Measurements from ENCODE around the gene COG5.

COG5 gene

DNA sequence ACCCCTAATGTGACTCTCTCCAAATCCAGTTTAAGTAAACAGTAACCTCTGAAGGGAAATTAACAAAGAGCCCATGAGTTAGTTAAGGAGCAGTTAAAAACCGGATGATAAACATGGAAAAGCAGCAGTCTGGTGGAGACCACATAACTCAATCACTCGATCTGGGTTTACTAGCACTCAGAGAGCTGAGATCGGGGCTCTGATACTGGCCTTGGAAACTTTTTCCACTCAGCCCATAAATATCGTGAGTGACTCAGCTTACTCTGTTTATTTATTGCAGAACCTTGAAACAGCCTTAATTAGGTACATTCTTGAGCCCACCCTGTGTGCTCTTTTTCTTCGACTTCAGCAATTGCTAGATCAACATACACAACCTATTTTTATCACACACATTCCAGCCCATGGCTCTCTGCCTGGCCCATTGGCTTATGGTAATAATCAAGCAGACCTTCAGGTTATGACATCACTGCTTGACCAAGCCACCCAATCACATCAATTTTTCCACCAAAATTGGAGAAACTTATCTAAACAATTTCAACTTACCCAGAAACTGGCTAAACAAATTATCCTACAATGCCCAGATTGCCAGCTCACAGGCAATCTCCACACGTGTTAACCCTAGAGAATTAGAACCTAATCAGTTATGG, 176.0 kb downstream of the COG5 start:
- no peak for DNase-seq

DNA sequence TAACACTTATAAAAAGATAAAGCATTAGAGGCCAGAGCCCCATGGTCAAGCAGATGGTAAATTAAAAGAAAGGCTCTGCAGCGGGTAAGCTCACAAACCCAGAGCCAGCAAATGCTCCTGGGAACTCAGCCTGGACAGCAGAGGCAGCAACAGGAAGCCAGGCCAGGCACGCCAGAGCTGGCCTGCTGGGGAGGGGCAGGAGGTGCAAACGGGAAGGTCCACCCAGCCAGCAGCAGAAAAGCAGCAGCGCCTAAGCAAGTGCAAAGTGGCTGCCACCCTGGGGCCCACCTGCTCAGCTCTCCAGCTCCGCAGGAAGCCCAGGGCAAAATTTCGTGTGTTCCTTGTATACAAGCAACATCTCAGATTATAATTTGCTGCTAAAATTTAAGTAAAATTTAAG, 176.6 kb downstream of the COG5 start:
- DNase-seq: no peak

DNA sequence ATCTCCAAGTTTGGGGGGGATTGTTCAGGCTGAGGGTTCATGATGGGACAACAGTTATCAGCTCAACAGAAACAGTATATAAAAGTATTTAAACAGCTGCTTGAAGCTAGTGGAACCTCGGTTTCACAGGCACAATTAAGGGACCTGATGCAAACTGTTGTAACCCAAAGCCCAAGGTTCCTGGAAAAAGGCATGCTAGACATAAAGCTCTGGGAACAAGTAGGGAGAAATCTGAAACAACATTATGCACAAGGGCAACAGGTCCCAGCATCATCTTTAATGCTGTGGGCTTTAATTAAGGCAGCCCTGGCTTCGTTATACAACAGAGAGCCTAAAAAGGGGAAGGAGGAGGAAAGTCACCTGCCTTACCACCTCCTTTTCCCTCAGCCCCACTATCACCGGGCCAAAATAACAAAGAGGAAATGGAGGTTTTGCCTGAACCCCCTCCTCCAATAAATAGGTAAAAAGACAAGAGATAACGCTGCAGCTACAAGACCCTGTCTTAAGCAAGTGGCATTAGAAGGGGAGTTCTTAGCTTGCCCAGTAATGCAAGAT, 177.1 kb downstream of the COG5 start:
- DNase-seq: no peak

DNA sequence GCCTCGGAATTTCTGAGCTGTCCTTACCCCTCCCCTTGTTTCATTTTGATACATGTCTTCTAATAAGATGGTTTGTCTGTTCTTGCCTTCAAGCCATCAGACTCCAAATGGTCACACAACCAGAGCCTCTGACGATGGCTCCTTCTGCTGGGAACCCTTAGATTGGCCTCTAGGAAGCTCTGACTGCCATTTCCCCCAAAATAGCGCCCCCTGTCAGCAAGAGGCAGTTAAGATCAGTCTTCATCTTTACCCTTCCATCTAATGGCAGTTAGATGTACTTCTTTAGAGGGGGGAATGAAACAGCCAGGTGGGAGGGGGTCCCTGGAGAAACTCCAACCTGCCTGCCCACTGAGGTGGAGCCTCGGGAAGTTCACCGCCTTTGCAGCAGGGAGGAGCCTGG, 179.7 kb downstream of the COG5 start:
- DNase-seq: no peak

DNA sequence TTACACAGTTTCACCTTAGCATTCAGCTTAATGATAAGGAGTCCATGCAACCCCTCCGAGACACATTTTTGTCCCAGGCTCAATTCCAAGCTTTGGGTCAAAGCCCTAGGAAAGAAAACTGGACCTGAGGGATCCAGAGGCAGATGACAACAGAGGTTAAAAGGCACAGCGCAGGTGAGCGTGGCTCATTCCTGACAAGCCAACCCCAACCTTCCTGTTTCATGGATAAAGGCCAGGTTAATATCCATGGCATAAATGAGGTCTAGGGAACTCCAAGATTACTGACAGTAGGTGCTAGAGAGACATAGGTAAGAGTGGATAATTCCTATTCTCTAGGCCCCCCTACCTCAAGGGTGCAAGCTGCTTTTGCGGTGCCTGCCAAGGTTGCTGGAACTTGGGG, 180.5 kb downstream of the COG5 start:
- DNase-seq: no peak

DNA sequence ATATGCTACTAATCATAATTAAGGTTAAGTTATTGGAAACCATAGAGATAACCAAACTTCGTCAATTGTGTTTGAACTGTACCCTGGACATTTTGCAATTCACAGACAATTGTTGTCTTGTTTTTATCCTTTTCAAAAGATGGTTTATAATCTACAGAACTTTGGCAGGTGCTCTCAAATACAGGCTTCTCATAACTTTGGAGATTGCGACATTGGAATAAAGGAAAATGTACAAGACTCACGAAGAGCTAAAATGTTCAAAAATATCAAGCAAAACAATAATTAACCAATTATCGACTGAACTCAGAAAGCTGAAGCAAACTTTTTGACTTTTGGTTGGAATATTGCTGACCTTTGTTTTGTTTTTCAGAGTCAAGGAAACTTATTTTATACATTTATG, 182.3 kb downstream of the COG5 start:
- DNase-seq: no peak

DNA sequence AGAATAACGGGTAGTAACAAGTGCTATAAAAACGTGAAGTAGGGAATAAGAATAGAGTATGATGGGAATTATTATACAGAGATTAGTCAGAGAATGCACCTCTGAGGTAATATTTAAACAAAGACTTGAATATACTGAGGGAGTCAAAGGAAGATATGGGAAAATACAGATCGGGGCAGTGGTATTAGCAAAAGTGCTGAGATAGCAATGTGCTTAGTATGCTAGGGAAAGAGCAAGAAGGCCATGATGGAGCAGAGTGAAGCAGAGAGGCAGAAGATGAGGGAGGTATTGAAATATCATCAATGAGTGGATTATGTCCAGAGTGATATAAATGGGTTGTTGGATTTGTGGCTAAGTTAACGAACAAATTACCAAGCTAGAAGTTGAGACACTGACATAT, 190.4 kb downstream of the COG5 start:
- DNase-seq: no peak

DNA sequence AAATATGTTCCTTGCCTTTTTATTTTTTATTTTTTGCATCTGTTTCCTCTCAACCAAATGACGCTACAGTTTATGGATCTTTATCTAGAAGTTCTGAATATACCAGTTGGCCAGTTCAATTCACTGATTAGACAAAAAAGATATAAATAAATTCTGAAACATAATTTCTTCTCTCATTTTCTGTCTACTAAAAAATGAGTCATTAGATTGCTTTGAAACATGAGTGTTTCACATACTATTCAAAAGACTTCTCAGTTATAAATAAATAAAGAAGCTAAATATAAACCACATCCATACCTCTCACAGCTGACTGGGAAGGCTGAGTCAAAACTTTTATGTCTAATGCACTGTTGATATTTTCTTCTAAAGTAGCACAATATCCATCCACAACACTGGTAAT, 191.4 kb downstream of the COG5 start:
- DNase-seq: no peak

DNA sequence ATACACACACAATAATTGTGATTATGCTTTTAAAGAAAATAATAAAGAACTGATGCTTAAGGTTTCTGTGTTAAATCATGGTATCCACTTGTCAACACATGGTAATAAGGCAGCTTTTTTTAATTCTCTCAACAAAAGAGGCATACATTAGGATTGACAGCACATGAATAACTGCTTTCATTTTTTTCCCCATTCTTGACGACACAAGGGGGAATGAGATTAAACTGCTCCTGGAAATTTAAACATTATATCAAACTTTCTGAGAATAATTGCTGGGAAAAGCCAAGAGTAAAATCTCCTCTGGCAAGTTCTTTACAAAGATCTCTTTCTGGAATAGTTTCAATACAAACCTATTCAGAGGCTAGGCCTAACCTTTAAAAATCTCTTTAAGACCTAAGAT, 192.9 kb downstream of the COG5 start:
- no peak for DNase-seq

DNA sequence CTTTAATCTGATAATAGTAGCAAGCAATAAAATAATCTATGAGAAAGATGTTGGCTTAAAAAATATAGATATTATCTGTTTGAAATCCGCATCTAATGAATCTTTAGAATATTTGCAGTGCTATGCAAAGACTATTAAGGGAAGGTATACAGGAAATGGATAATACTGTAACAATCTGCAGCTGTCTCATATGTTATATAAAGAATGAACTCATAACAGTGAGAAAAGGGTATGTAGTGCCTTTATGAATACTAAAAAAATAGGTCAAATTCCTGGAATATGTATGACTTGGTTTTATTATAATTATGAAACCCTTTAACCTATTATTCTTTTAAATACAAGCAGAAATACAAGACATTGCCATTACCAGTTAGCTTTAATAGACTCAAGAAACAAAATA, 198.9 kb downstream of the COG5 start:
- DNase-seq: no peak

DNA sequence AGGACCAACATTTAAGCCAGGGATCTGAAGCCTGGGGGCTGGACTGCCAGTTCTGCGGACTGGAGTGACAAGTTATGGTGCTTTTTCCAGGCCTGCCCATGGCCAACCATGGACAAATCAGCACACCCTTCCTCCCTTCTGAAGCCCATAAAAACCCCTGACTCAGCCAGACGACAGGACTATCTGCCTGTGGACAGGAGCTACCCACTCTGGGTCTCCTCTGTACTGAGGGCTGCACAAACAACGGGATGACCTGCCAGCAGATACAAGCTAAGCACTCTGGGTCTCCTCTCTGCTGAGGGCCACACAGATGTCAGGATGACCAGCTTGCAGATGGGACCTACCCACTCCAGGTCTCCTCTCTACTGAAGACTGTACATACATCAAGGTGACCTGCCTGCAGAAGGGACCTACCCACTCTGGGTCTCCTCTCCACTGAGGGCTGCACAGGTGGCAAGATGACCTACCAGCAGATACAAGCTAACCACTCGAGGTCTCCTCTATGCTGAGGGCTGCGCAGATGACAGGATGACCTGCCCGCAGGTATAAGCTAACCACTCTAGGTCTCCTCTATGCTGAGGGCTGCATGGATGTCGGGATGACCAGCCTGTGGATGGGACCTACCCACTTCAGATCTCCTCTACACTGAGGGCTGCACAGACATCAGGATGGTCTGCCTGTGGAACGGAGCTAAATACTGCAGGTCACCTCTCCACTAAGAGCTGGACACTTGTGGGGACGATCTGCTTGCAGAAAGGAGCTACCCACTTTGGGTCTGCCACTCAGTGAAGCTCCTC, 204.0 kb downstream of the COG5 start:
- DNase-seq: no peak

DNA sequence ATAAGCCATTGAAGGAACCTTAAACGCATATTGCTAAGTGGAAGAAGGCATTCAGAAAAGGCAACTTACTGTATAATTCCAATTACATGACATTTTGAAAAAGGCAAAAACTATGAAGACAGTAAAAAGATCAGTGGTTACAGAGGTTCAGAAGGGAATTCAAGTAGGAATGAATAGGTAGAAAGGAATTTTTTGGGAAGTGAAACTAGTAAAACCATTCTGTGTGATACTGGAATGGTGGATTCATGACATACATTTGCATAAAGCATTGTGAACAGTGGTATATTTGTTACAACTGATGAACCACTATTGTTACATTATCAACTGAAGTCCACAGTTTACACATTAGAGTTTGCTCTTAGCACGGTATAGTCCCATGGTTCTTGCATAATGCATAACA, 208.1 kb downstream of the COG5 start:
- DNase-seq: no peak

DNA sequence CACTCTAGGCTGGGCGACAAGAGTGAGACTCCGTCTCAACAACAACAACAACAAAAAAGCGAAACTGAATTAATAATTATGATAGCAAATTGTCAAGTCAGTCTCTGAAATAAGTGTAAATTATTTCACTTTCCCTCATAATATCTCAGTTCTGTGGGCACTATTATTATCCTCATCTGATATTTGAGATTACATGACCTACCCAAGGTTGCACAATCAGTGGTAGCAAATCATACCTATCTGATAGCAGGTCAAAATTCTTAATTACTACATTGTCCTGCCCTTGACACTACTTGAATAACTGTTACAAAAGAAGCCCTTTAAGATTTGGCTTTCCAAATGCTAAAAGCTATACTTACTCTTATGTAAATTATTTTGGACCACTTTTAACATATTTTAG, 209.1 kb downstream of the COG5 start:
- DNase-seq: no peak

DNA sequence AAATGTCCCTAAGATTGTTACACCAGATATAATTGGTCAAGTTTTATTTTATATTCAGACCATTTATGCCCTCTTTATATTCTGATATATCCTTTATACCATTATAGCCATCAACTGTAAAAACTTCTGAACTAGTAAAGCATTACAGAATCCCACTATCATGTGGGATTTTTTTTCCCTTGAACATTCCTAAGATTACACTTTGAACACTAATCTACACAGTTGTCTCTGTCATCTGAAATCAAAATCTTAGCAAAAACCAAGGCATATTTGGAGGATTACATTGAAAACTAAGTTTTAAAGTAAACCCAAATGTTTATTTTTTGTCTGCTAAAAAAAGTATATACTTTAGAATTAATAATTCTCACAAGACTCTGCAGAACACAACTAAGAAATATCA, 210.0 kb downstream of the COG5 start:
- DNase-seq: no peak

DNA sequence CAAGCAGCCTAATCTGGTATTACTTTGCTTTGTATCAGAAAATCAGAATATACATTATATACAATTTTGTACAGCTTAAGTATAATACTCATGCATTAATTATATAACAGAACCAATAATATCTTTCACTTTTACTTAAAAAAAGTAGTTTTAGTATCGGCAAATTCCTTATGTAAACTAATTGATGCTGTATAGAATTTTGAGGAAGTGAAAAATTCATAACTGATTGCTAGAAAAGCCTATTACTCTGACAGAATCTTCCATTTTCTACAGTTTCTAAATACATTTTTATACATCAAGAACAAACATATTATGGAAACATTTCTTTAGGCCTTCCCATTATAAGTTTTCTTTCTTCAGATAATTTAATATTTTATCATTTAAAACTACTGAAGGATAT, 217.8 kb downstream of the COG5 start:
- DNase-seq: no peak

DNA sequence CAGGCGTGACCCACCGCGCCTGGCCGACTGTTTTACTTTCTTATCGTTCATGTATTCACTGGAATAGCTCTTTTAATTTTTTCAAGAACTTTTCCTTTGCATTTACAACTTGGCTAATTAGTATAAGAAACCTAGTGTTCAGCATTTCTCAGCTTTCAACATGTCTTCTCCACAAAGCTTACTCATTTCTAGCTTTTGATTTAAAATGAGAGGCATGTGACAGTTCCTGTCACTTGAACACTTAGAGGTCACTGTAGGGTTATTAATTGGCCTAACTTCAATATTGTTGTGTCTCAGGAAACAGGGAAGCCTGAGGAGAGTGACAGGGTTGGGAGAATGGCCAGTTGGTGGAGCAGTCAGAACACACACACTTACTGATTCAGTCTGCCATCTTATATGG, 218.9 kb downstream of the COG5 start:
- no peak for DNase-seq

DNA sequence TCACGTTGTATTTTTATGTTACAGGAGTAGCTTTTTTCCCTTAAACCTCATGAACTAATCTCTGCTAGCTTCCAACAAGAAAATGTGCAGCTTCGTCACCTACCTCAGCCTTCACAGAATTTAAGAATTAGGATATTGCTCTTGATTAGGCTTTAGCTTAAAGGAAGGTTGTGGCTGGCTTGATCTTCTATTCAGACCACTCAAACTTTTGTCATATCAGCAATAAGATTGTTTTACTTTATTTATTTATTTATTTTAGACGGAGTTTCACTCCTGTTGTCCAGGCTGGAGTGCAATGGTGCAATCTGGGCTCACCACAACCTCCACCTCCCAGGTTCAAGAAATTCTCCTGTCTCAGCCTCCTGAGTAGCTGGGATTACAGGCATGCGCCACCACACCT, 219.4 kb downstream of the COG5 start:
- no peak for DNase-seq

DNA sequence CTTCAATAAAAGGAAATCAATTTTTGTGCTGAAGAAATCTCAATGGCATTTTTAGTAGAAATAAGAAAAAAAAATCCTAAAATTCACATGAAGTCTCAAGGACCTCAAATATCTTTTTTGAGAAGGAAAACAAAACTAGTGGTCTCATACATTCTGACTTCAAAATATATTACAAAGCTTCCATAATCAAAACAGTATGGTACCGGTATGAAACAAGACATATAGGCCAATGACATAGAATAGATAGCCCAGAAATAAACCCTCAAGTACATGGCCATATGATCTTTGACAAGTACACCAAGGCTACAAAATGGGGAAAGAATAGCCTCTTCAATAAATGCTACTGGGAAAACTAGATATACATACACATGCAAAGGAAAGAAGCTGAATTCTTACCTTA, 225.6 kb downstream of the COG5 start:
- no peak for DNase-seq

DNA sequence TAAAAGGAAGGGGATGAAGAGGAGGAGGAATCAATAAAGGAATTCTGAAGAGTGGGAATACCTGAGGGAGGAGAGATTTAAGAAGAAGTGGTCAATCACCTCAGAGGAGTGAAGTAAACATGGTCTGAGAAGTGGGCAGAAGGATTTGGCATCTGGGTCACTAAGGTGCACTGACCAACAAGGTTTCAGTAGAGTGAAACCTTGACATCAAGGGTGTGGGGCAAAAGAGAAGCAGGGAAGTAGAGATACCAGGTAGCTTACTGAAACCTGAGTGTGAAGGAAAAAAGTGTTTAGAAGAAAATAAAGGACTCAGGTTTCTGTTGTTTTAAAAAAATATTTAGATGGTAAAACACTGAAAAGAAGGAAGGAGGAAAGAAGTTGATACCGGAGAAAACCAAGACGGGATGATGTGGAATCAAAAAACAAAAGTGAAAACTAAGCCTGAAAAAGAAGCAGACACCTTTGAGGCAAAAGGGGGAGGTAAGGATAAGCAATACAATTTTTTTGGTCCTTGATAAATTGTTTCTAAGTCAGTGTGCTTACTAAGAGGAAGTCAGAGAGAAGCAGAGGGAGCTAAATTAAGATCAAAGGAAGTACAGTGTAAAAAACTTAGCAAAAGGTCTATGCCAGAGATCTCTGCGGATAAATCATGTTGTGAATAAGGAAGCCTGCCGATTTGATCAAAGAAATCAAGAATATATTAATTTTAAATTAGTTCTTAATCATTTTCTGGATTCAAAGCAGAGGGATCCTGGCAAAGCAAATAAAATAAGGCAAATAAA, 231.0 kb downstream of the COG5 start:
- no peak for DNase-seq

DNA sequence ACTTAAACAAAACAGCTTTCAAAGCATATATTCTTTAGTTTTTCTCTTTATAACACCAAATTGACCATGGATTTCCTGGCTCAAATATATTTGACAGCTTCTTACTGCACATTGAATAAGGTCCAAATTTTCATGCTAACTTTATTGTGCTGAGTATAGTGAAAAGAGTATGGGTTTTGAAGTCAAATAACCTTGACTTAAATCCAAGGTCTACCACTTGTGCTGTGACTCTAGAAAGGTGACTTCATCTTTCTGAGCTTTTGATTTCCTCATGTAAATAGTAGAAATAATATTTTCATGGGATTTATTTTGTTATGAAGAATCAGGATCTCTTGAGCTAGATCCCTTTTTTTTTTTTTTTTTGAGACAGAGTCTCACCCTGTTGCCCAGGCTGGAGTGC, 233.2 kb downstream of the COG5 start:
- DNase-seq: no peak

DNA sequence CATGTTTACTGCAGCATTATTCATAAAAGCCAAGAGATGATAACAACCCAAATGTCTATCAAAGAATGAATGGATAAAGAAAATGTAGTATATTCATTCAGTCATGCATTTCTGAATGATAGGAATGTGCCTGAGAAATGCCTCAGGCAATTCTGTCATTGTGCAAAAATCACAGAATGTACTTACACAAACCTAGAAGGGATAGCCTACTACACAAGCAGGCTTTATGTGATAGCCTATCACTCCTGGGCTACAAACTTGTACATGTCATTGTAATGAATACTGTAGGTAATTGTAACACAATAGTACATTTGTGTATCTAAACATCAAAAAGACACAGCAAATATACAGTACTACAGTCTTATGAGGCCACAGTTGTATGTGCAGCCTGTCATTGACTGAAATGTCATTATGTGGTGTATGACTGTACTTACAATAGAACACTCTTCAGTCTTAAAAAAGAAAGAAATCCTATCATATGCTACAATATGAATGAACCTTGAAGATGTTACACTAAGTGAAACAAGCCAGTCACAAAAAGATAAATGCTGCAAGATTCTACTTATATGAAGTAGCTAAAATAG, 235.6 kb downstream of the COG5 start:
- no peak for DNase-seq

DNA sequence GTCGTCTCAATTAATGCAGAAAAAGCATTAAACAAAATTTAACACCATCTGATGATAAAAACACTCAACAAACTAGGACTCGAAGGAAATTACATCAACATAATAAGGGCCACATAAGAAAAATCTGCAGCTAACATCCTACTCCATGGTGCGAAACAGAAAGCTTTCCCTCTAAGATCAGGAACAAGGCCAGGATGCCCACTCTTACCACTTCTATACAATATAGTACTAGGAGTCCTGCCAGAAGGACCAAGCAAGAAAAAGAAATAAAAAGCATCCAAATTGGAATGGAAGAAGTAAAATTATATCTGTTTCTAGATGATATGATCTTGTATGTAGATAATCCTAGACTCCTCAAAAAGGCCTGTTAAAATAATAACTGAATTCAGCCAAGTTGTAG, 237.7 kb downstream of the COG5 start:
- no peak for DNase-seq

DNA sequence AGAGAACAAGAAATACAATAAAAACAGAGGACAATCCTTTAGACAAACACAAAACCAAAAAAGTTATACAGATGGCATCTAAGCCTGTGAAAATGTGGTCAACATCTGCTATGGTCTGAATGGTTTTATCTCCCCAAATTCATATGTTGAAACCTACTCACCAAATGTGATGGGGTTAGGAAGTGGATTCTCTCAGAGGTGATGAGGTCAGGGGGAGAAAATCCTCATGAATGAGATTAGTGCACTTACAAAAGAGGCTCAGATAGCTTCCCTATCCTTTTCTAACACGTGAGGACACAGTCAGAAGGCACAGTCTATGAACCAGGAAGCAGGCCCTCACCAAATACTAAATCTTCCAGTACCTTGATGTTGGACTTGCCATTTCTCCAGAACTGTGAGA, 241.7 kb downstream of the COG5 start:
- no peak for DNase-seq

DNA sequence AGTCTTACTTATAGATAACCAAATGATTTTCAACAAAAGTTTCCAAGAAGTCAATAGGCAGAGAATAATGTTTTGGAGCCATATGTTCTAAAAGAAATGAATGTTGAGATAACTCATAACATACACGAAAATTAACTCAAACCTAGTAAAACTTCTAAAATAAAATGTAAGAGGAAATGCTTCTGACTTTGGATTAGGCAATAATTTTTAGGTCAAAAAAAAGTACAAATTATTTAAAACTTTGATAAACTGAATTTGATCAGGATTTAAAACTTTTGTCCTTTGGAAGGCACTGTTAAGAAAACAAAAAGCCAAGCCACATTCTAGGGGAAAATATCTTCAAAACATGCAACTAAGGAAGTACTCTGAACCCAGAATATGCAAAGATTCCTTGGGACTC, 242.1 kb downstream of the COG5 start:
- DNase-seq: no peak
